Activated CD4-positive, alpha-beta T cell treated with anti-CD3 and anti-CD28 coated beads, Interleukin-2, amount 10 ng/mL, durations not matched to agents 7 days and 5 days (primary cell): ENCODE measurements around the gene SVOP. TPM values are rescaled to one million over a fixed set of nuclear protein-coding genes. Genes with fewer than 3 reads are reported as not detected.
"Not testable (repeated sequence)": the region's sequence is repeated elsewhere in the genome, so short reads cannot be mapped to it uniquely, and the experiment has no call there.

Source experiments
- CTCF ChIA-PET: fragments of 350-600 bp; sonication (Branson Sonifier 250); formaldehyde crosslinking; loops from one replicate; lab custom pipeline; 2021; ENCODE audit warnings: antibody characterized with exemption; lab: Charles Lee
- POLR2A ChIA-PET: fragments of 350-600 bp; sonication (Branson Sonifier 250); formaldehyde crosslinking; loops from one replicate; lab custom pipeline; 2021; ENCODE audit warnings: antibody characterized with exemption; lab: Charles Lee
- DNase-seq: peaks from one replicate; pipeline ENCODE4 v3.0.0-alpha.2; 2020
- H3K27ac Mint-ChIP-seq: one replicate; pipeline ENCODE4 v1.8.0; 2021; ENCODE audit warnings: mild to moderate bottlenecking, moderate library complexity, mixed read lengths
- H3K27me3 Mint-ChIP-seq: one replicate; pipeline ENCODE4 v1.8.0; 2021; ENCODE audit warnings: mixed read lengths
- H3K36me3 Mint-ChIP-seq: one replicate; pipeline ENCODE4 v1.8.0; 2021; ENCODE audit warnings: low read depth, mixed read lengths
- H3K4me1 Mint-ChIP-seq: one replicate; pipeline ENCODE4 v1.8.0; 2021; ENCODE audit warnings: mixed read lengths
- H3K4me3 Mint-ChIP-seq: one replicate; pipeline ENCODE4 v1.8.0; 2021; ENCODE audit warnings: mild to moderate bottlenecking, moderate library complexity, mixed read lengths
- H3K9me3 Mint-ChIP-seq: one replicate; pipeline ENCODE4 v1.8.0; 2021; ENCODE audit warnings: mixed read lengths
- total RNA-seq, 2 experiments: library from RNA; stranded (reverse); gene quantifications; one replicate each; pipeline ENCODE4 v1.2.3, GENCODE V29; 2021

Gene SVOP
- total RNA-seq, 2 experiments from 2014 or later: not detected

DNA sequence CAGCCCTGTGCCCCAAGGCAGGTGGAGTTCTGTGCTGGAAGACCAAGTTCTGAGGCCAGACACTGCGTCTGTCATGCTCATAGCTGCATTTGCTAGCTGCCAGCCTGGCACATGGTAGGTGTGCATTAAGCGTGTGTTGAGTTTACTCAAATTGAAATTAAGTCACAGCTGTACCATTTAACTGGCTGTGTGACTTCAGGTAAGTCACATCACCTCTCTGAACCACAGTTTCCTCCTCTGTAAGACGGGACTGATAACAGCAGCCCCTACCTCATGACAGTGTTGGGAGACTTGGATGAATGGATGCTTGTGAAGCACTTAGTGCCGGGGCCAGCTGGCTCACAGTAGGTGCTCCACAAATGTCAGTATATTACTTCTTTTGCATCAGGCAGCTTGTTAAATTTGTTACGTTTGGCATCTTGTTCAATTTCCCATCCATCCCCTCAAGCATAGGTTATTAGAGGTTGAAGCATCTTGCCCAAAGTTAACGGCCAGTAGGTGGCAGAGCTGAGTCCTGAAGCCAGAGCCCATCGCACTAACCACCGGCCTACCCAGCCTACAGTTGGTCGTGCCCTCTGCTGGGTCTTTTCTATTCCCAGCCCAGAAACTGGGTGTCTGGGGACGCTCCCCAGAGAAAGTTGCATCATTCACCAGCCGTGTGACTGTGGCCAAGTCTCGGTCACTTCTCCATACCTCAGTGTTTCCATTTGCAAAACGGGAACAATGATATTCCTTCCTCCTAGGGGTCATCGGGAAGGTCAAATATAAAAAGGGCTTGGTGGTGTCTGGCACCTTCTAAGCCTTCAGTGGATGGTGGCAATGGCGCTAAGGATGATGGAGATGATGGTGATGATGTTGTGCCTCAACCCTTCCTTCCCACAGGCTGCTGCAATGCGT lies 136.5 kb downstream of the SVOP start:
- peak; percentile 76 for DNase-seq
- no peaks in the 10 kb centered on the region for H3K27me3 Mint-ChIP-seq
- no peaks in the 10 kb centered on the region for H3K36me3 Mint-ChIP-seq
- no peaks in the 10 kb centered on the region for H3K9me3 Mint-ChIP-seq
- CTCF ChIA-PET: interaction anchor here (0.6 to 2.0 kb wide), 3 partner anchors 19 to 1879 kb away, joined by 3 to 7 read pairs (median 3); no protein-coding TSS in a partner anchor
- no peaks in the 10 kb centered on the region for H3K4me1 Mint-ChIP-seq
- POLR2A ChIA-PET: interaction anchor here (0.6 kb wide), 1 partner anchor 62 kb away, joined by 4 read pairs; no protein-coding TSS in a partner anchor
- no peak overlapping the region for H3K4me3 Mint-ChIP-seq
- H3K27ac Mint-ChIP-seq: no peak overlapping the region

DNA sequence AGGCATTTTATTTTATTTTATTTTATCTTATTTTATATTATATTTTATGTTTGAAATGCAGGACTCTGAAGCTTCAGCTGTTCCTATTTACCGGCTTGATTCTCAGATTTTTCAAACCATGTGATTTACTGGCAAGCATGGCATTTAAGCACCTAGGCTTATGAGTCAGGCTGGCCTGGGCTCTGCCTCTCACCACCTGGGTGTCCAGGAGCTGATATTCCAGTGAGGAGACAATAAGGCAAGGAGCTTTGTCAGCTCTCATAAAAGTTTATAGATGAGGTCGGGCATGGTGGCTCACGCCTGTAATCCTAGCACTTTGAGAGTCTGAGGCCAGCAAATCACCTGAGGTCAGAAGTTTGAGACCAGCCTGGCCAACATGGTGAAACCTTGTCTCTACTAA lies 138.9 kb downstream of the SVOP start:
- no peaks in the 10 kb centered on the region for H3K36me3 Mint-ChIP-seq
- DNase-seq: no peak
- H3K9me3 Mint-ChIP-seq: no peaks in the 10 kb centered on the region
- POLR2A ChIA-PET: no interaction called here
- H3K4me3 Mint-ChIP-seq: no peak overlapping the region
- H3K27ac Mint-ChIP-seq: no peak overlapping the region
- H3K4me1 Mint-ChIP-seq: no peaks in the 10 kb centered on the region
- no peaks in the 10 kb centered on the region for H3K27me3 Mint-ChIP-seq
- CTCF ChIA-PET: interaction anchor here (0.6 to 1.3 kb wide), 2 partner anchors 20 to 23 kb away, joined by 4 read pairs; no protein-coding TSS in a partner anchor

DNA sequence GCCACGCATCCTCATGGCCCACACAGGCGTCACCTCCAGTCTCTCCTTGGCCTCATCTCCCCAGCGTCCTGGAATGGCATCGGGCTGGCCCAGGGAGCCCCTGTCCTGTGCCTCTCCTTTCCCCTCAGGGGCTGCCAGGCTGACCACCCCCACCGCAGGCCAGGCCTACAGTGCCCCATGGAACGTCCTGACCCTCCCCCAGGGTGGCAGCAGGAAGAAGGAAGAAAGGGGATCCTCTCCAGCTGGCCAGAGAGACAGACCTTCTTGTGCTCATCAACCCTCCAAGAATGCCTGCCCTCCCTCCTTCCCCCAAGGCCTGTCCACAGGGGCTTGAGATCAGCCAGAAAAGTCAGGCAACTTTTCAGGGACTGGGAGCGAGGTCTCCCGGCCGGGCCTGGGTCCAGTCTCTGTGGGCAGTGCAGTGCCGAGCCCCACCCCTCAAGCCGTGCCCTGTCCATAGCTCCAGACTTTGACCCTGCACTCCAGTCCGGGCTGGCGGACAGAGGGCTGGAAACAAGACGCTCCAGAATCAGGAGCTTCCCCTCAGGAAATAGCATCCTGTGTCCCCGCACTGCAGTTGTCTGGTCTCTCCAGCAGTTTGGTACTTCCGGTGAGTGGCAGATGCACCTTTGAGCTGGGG lies 141.1 kb downstream of the SVOP start, which contains the start of gene DAO:
Gene DAO (plus strand): TSS at position 478 of the 640 bp plus-strand sequence. CDS start 4,915 bp downstream, outside the sequence.
- H3K9me3 Mint-ChIP-seq: peaks cover 3% of the 10 kb centered on the region
- no peak within 1 kb of the TSS for H3K27ac Mint-ChIP-seq
- H3K27me3 Mint-ChIP-seq: no peaks in the 10 kb centered on the region
- POLR2A ChIA-PET: no interaction called here
- H3K36me3 Mint-ChIP-seq: no peaks in the 10 kb centered on the region
- H3K4me1 Mint-ChIP-seq: peaks cover 10% of the 10 kb centered on the region
- CTCF ChIA-PET: no interaction called here
- H3K4me3 Mint-ChIP-seq: no peak within 1 kb of the TSS
- no peak for DNase-seq

GRCh38 chr12:108876550-108876949 lies 144.3 kb downstream of the SVOP start:
- DNase-seq: no peak
- CTCF ChIA-PET: no interaction called here
- Mint-ChIP-seq H3K27ac (no peak overlapping the region), H3K4me3 (no peak overlapping the region), H3K36me3 (no peaks in the 10 kb centered on the region), H3K4me1 (peaks cover 13% of the 10 kb centered on the region), H3K9me3 (peaks cover 3% of the 10 kb centered on the region), H3K27me3 (no peaks in the 10 kb centered on the region)
- POLR2A ChIA-PET: no interaction called here

- H3K36me3 Mint-ChIP-seq: no peaks in the 10 kb centered on the region
- H3K27me3 Mint-ChIP-seq: no peaks in the 10 kb centered on the region
- no peak for DNase-seq
- H3K4me1 Mint-ChIP-seq: peaks cover 16% of the 10 kb centered on the region
- ChIA-PET POLR2A (no interaction called here), CTCF (interaction anchor here (0.7 to 1.2 kb wide), 2 partner anchors 17 to 1725 kb away, joined by 3 read pairs; no protein-coding TSS in a partner anchor)
- no peak overlapping the region for H3K4me3 Mint-ChIP-seq
- peaks cover 3% of the 10 kb centered on the region for H3K9me3 Mint-ChIP-seq
- H3K27ac Mint-ChIP-seq: no peak overlapping the region
Observed at GRCh38 chr12:108875682-108876361, 145.0 kb downstream of the SVOP start.

GRCh38 chr12:108875280-108875679 lies 145.6 kb downstream of the SVOP start:
- H3K4me3 Mint-ChIP-seq: no peak overlapping the region

DNA sequence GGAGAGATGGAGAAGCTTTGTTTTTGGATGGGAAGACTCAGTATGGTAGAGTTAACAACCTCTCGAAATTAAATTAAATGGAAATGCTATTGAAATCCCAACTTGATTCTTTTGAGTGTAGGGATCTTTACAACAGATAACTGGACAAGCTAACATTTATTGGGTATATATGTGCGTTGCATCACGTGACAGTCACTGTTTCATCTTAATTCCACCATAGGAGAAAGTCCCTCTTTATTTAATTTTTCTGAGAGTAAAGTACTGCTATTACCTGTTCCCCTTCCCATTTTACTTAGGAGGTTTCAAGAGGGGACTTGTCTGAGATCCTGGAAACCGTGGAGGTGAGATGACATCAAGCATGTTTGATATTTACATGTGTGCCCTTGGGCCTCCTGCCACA lies 152.1 kb downstream of the SVOP start:
- Mint-ChIP-seq H3K4me1 (peaks cover 7% of the 10 kb centered on the region), H3K4me3 (no peak overlapping the region), H3K36me3 (no peaks in the 10 kb centered on the region), H3K9me3 (no peaks in the 10 kb centered on the region), H3K27ac (no peak overlapping the region), H3K27me3 (no peaks in the 10 kb centered on the region)
- no peak for DNase-seq
- ChIA-PET CTCF (interaction anchor here (0.6 to 1.2 kb wide), 2 partner anchors 10 to 238 kb away, joined by 3 to 4 read pairs; no protein-coding TSS in a partner anchor), POLR2A (no interaction called here)

More at GRCh38 chr12:108875280-108875679, 145.6 kb downstream of the SVOP start:
- ChIA-PET POLR2A (no interaction called here), CTCF (interaction anchor here (0.7 to 1.2 kb wide), 2 partner anchors 16 to 1725 kb away, joined by 3 read pairs; no protein-coding TSS in a partner anchor)
- peaks cover 16% of the 10 kb centered on the region for H3K4me1 Mint-ChIP-seq
- DNase-seq: no peak
- no peaks in the 10 kb centered on the region for H3K27me3 Mint-ChIP-seq
- H3K36me3 Mint-ChIP-seq: no peaks in the 10 kb centered on the region
- H3K27ac Mint-ChIP-seq: no peak overlapping the region
- H3K9me3 Mint-ChIP-seq: peaks cover 3% of the 10 kb centered on the region

DNA sequence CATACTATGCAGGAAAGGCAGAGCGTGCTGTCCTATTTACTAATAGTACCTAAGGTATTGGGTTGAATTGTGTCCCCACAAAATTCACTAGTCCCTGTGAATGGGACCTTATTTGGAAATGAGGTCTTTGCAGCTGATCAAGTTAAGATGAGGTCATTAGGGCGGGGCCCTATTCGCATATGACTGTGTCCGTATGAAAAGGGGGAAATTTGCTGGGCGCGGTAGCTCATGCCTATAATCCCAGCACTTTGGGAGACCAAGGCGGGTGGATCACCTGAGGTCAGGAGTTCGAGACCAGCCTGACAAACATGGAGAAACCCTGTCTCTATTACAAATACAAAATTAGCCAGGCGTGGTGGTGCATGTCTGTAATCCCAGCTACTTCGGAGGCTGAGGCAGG lies 154.8 kb downstream of the SVOP start:
- POLR2A ChIA-PET, H3K27ac Mint-ChIP-seq, H3K27me3 Mint-ChIP-seq, CTCF ChIA-PET, H3K36me3 Mint-ChIP-seq, H3K4me3 Mint-ChIP-seq, DNase-seq, H3K9me3 Mint-ChIP-seq, H3K4me1 Mint-ChIP-seq: not testable (repeated sequence)

- POLR2A ChIA-PET: no interaction called here
- Mint-ChIP-seq H3K36me3 (no peaks in the 10 kb centered on the region), H3K4me3 (no peak overlapping the region), H3K27me3 (no peaks in the 10 kb centered on the region), H3K4me1 (peaks cover 3% of the 10 kb centered on the region), H3K27ac (no peak overlapping the region), H3K9me3 (no peaks in the 10 kb centered on the region)
- DNase-seq: no peak
- CTCF ChIA-PET: no interaction called here
Observed at GRCh38 chr12:108865169-108865568, 155.7 kb downstream of the SVOP start.

DNA sequence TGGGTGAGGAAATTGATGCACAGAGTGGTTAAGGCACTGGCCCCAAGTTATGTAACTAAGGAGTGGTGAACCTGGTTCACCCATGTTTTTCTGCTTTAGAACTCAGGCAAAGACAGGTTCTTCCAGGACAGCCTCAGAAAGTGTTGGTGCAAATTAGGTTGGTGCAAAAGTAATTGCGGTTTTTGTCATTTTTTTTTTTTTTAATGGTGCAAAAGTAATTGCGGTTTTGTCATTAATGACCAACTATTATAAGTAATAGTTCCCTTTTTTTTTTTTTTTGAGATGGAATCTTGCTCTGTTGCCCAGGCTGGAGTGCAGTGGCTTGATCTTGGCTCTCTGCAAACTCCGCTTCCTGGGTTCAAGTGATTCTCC lies 158.3 kb downstream of the SVOP start:
- Mint-ChIP-seq H3K4me3 (no peak overlapping the region), H3K9me3 (no peaks in the 10 kb centered on the region), H3K36me3 (no peaks in the 10 kb centered on the region), H3K4me1 (peaks cover 20% of the 10 kb centered on the region), H3K27ac (no peak overlapping the region), H3K27me3 (peaks cover 5% of the 10 kb centered on the region)
- POLR2A ChIA-PET: no interaction called here
- no peak for DNase-seq
- CTCF ChIA-PET: interaction anchor here (0.7 to 1.0 kb wide), 2 partner anchors 19 to 198 kb away, joined by 3 to 4 read pairs; no protein-coding TSS in a partner anchor

- Mint-ChIP-seq H3K27me3 (peaks cover 5% of the 10 kb centered on the region), H3K4me3 (no peak overlapping the region), H3K27ac (no peak overlapping the region), H3K9me3 (no peaks in the 10 kb centered on the region), H3K4me1 (peaks cover 20% of the 10 kb centered on the region), H3K36me3 (peaks cover under 1% of the 10 kb centered on the region)
- no peak for DNase-seq
- ChIA-PET CTCF (interaction anchor here (0.6 to 1.0 kb wide), 3 partner anchors 19 to 643 kb away, joined by 3 to 4 read pairs (median 3); no protein-coding TSS in a partner anchor), POLR2A (no interaction called here)
Observed at GRCh38 chr12:108861878-108862587, 158.8 kb downstream of the SVOP start.

GRCh38 chr12:108860443-108860842 lies 160.4 kb downstream of the SVOP start:
- POLR2A ChIA-PET: interaction anchor here (0.5 kb wide), 1 partner anchor 198 kb away, joined by 5 read pairs; no protein-coding TSS in a partner anchor
- no peak for DNase-seq
- no peak overlapping the region for H3K4me3 Mint-ChIP-seq
- CTCF ChIA-PET: interaction anchor here (0.6 kb wide), 1 partner anchor 542 kb away, joined by 3 read pairs; no protein-coding TSS in a partner anchor
- H3K9me3 Mint-ChIP-seq: no peaks in the 10 kb centered on the region
- H3K27ac Mint-ChIP-seq: peak overlapping the region; percentile 1
- peaks cover 5% of the 10 kb centered on the region for H3K27me3 Mint-ChIP-seq
- peaks cover 2% of the 10 kb centered on the region for H3K36me3 Mint-ChIP-seq
- peaks cover 35% of the 10 kb centered on the region for H3K4me1 Mint-ChIP-seq
